GM23338 (cell line): ENCODE results near the gene ARX.

Experiments used
- CREB1 ChIP-seq: fragments of 250-450 bp; sonication (Bioruptor Pico); IDR thresholded peaks from 2 replicates; pipeline ENCODE4 v1.5.0; 2020; ENCODE audit warnings: low read depth, mild to moderate bottlenecking, moderate library complexity
- CTCF ChIP-seq, 2 experiments: fragments of 200-600 bp in 1 of 2; sonication (generic) in 1 of 2; conservative IDR thresholded peaks; 2 replicates each; pipeline versions ENCODE4 v1.5.1 to v1.6.1; 2016 to 2017; ENCODE audit warnings: antibody characterized with exemption in 2 of 2, low read depth in 2 of 2, mild to moderate bottlenecking in 2 of 2, moderate library complexity in 1 of 2
- ETS1 ChIP-seq: IDR thresholded peaks from 2 replicates; pipeline ENCODE4 v1.6.1; 2016; ENCODE audit warnings: antibody characterized with exemption
- EZH2 ChIP-seq: fragments of 200-600 bp; sonication (generic); IDR thresholded peaks from one replicate; pipeline ENCODE4 v1.8.0; 2017; ENCODE audit warnings: antibody characterized with exemption, mild to moderate bottlenecking, low read depth; ENCODE audit not compliant: unreplicated experiment
- EZH2phosphoT487 ChIP-seq: fragments of 200-600 bp; sonication (generic); IDR thresholded peaks from one replicate; pipeline ENCODE4 v1.8.1; 2018; ENCODE audit warnings: antibody characterized with exemption; ENCODE audit not compliant: unreplicated experiment
- POLR2AphosphoS5 ChIP-seq: IDR thresholded peaks from 2 replicates; pipeline ENCODE4 v1.6.1; 2016; ENCODE audit warnings: antibody characterized with exemption, low read depth
- REST ChIP-seq: IDR thresholded peaks from one replicate; pipeline ENCODE4 v1.6.1; 2018; ENCODE audit warnings: antibody characterized with exemption; ENCODE audit not compliant: unreplicated experiment

- TF ChIP-seq CTCF (conservative IDR thresholded peaks at IDR 0.05; ENCODE audit: low read depth in 2 of 2) (no peak), EZH2 (no peak), EZH2phosphoT487 (no peak), POLR2AphosphoS5 (no peak), CREB1 (CRISPR knock-in tag) (no peak), REST (no peak), ETS1 (no peak)
These were observed 27.5 kb downstream of the ARX start for GRCh38 chrX:24988314-24988713.
